ENCODE measurements around the gene ANKRD12.

Gene ANKRD12

GRCh38 chr18:9106800-9107584, 29.6 kb upstream of the ANKRD12 start:
- no peak for DNase-seq

- no peak for DNase-seq
Observed at GRCh38 chr18:9108911-9109310, 27.7 kb upstream of the ANKRD12 start.

GRCh38 chr18:9109523-9109922, 27.1 kb upstream of the ANKRD12 start:
- DNase-seq: no peak

- no peak for DNase-seq
Observed at GRCh38 chr18:9113468-9114149, 23.0 kb upstream of the ANKRD12 start.

- DNase-seq: no peak
Observed at GRCh38 chr18:9115984-9116383, 20.6 kb upstream of the ANKRD12 start.

GRCh38 chr18:9117980-9118841, 18.4 kb upstream of the ANKRD12 start:
- peak in 1 of 2 experiments; percentile 43 for DNase-seq

- DNase-seq: no peak
Observed at GRCh38 chr18:9120796-9121195, 15.8 kb upstream of the ANKRD12 start.

- DNase-seq: no peak
Observed at GRCh38 chr18:9123520-9123919, 13.1 kb upstream of the ANKRD12 start.

- no peak for DNase-seq
Observed at GRCh38 chr18:9124824-9125223, 11.8 kb upstream of the ANKRD12 start.

- DNase-seq: no peak
Observed at GRCh38 chr18:9126337-9126736, 10.2 kb upstream of the ANKRD12 start.

GRCh38 chr18:9130195-9130594, 6.4 kb upstream of the ANKRD12 start:
- DNase-seq: no peak

- no peak for DNase-seq
Observed at GRCh38 chr18:9130806-9131205, 5.8 kb upstream of the ANKRD12 start.

GRCh38 chr18:9132628-9133027, 4.0 kb upstream of the ANKRD12 start:
- no peak for DNase-seq

- DNase-seq: no peak
Observed at GRCh38 chr18:9133225-9133624, 3.4 kb upstream of the ANKRD12 start.

GRCh38 chr18:9135081-9135911, 1.3 kb upstream of the ANKRD12 start:
- no peak for DNase-seq

GRCh38 chr18:9135912-9136314, 668 bp upstream of the ANKRD12 start:
- DNase-seq: peak in 1 of 2 experiments; percentile 32

GRCh38 chr18:9137168-9138066, 836 bp downstream of the ANKRD12 start:
- peak in 1 of 2 experiments; percentile 31 for DNase-seq

- DNase-seq: no peak
Observed at GRCh38 chr18:9139400-9140039, 2.9 kb downstream of the ANKRD12 start.

- DNase-seq: no peak
Observed at GRCh38 chr18:9140381-9140780, 3.8 kb downstream of the ANKRD12 start.

GRCh38 chr18:9140984-9141383, 4.4 kb downstream of the ANKRD12 start:
- DNase-seq: no peak

- no peak for DNase-seq
Observed at GRCh38 chr18:9146224-9146623, 9.6 kb downstream of the ANKRD12 start.

Measured in SW 1271 (cell line).